HG03520 (cell line): ENCODE measurements around the gene GP9.
"Not testable (repeated sequence)": the region's sequence is repeated elsewhere in the genome, so short reads cannot be mapped to it uniquely, and the experiment has no call there.

Experiments used
- ATAC-seq: cut with Tn5 transposase; IDR thresholded peaks from one replicate; pipeline ENCODE4 v1.9.1; 2021; ENCODE audit warnings: mild to moderate bottlenecking, moderate library complexity; ENCODE audit not compliant: unreplicated experiment

Gene GP9

DNA sequence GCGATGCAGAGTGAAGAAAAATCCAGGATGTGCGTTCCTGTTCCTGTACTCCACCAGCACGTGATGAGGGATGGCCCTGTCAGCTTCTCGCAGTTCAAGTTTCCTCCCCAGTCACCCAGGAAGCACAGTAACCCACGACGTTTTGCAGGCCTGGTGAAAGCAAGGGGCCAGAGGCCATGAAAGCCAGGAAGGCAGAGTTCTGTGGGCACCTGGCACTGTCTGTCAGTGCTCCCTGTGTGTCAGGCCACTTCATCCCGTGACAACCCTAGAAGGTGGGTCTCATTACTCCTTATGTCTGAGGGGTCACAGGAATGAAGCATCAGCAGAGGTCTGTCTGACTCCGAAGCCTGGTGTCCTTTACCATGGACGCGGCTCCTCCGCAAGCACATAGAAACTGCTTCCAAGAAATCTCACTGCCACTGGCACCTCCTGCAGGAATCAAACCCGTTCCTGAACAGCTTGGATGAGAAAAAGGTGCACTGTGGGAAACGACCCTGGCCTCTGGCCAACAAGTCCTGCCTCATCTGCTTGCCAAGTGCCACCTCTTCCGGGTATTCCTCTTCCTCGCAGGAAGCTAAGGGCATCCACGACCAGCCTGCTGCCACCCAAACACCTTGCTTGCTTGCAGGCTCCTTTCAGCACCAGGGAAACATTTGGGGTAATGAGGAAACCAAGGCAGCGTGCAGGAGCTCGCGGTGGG lies 46.4 kb downstream of the GP9 start:
- ATAC-seq, result no peak

GRCh38 chr3:129107793-129108192 lies 47.2 kb downstream of the GP9 start:
- no peak for ATAC-seq

DNA sequence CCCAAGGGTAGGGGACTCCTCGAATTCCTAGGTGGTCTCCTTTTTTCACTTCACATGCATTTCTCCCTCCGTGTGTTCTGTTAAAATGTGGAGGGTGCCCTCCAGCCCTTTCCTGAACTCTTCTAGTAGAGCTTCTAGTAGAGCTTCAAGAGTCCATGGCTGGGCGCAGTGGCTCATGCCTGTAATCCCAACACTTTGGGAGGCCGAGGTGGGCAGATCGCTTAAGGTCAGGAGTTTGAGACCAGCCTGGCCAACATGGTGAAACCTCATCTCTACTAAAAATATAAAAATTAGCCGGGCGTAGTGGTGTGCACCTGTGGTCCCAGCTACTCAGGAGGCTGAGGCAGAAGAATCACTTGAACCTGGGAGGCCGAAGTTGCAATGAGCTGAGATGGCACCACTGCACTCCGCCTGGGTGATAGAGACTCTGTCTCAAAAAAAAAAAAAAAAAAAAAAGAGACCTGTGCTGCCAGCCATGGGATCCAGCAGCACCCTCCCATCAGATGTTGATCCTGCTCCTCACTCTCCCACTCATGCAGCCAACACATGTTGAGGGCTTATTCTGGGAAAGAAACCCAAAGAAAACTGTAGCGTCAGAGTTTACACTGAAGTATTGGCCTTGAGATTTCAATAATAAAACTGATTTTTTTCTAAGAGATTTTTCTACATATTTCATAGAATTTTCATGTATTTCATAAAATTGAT lies 50.6 kb downstream of the GP9 start:
- not testable (repeated sequence) for ATAC-seq
